ENCODE data around the gene MYO3B. TPM values are rescaled to one million over a fixed set of nuclear protein-coding genes. Genes with fewer than 3 reads are reported as not detected.
"Not testable (repeated sequence)": the region's sequence is repeated elsewhere in the genome, so short reads cannot be mapped to it uniquely, and the experiment has no call there.

MYO3B gene
- total RNA-seq, 4 donors from 2014 or later: 6.0 to 7.4 (median 7.2) TPM

- H3K4me3 ChIP-seq (replicated peaks in 1 of 3): no peak overlapping the region
- no peak for DNase-seq
- H3K27ac ChIP-seq: no peak overlapping the region
- WGBS, 2 donors: 73 to 79% methylated on average over 2 of the region's 2 CpGs
- no peaks in the 10 kb centered on the region for H3K9me3 ChIP-seq
- H3K36me3 ChIP-seq: no peaks in the 10 kb centered on the region
- H3K4me1 ChIP-seq: no peaks in the 10 kb centered on the region
- intact Hi-C loops (cut with DNase I): no loop called here
- TF ChIP-seq CTCF (IDR thresholded peaks at IDR 0.05) (no peak), POLR2A (IDR thresholded peaks at IDR 0.05) (no peak)
- no peaks in the 10 kb centered on the region for H3K27me3 ChIP-seq
Observed at GRCh38 chr2:170425281-170425751, 247.4 kb downstream of the MYO3B start.

- H3K27ac ChIP-seq: no peak overlapping the region
- intact Hi-C loops (cut with DNase I): no loop called here
Observed at GRCh38 chr2:170428868-170429267, 250.9 kb downstream of the MYO3B start.

GRCh38 chr2:170432823-170433222 is 254.9 kb downstream of the MYO3B start:
- Histone ChIP-seq H3K36me3 (no peaks in the 10 kb centered on the region), H3K4me3 (replicated peaks in 1 of 3) (no peak overlapping the region), H3K27me3 (no peaks in the 10 kb centered on the region), H3K9me3 (no peaks in the 10 kb centered on the region), H3K27ac (no peak overlapping the region), H3K4me1 (no peaks in the 10 kb centered on the region)
- WGBS, 2 donors: 95 to 96% methylated on average over 4 of the region's 4 CpGs
- no peak for DNase-seq
- intact Hi-C loops (cut with DNase I): no loop called here
- TF ChIP-seq CTCF (IDR thresholded peaks at IDR 0.05): no peak
- TF ChIP-seq POLR2A (IDR thresholded peaks at IDR 0.05): no peak

More at GRCh38 chr2:170428868-170429267, 250.9 kb downstream of the MYO3B start:
- TF ChIP-seq POLR2A (IDR thresholded peaks at IDR 0.05): no peak
- TF ChIP-seq CTCF (IDR thresholded peaks at IDR 0.05): no peak
- H3K9me3 ChIP-seq: no peaks in the 10 kb centered on the region
- no peak for DNase-seq
- WGBS, 2 donors: 94 to 98% methylated on average over 2 of the region's 2 CpGs
- H3K27me3 ChIP-seq: no peaks in the 10 kb centered on the region
- H3K4me1 ChIP-seq: no peaks in the 10 kb centered on the region
- no peak overlapping the region for H3K4me3 ChIP-seq (replicated peaks in 1 of 3)
- H3K36me3 ChIP-seq: no peaks in the 10 kb centered on the region

- WGBS, 2 donors: 90 to 92% methylated on average over 2 of the region's 2 CpGs
- H3K27ac ChIP-seq: no peak overlapping the region
- no peaks in the 10 kb centered on the region for H3K36me3 ChIP-seq
- no peak overlapping the region for H3K4me3 ChIP-seq (replicated peaks in 1 of 3)
- TF ChIP-seq POLR2A (IDR thresholded peaks at IDR 0.05) (no peak), CTCF (IDR thresholded peaks at IDR 0.05) (no peak)
- H3K4me1 ChIP-seq: no peaks in the 10 kb centered on the region
- intact Hi-C loops (cut with DNase I): no loop called here
- no peak for DNase-seq
- H3K27me3 ChIP-seq: no peaks in the 10 kb centered on the region
- H3K9me3 ChIP-seq: no peaks in the 10 kb centered on the region
Observed at GRCh38 chr2:170433448-170433847, 255.5 kb downstream of the MYO3B start.

DNA sequence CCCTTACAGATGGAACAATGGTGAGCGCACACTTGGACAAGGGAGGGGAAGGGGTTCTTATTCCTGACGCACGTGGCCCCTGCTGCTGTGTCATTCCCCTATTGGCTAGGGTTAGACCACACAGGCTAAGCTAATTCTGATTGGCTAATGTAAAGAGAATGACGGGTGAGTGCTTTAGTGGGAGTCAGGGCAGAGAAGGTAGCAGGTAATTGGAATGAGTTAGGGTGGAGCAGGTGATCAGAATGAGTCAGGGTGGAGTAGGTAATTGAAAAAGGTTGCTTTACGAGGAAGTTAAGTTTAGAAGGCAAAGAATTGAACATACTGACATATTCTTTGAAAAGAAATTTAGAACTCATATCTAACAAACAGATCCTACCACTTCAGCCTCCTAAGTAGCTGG is 256.4 kb downstream of the MYO3B start:
- H3K4me1 ChIP-seq; H3K4me3 ChIP-seq (replicated peaks in 1 of 3); DNase-seq; H3K27me3 ChIP-seq; intact Hi-C loops (cut with DNase I); H3K36me3 ChIP-seq; H3K27ac ChIP-seq; H3K9me3 ChIP-seq: not testable (repeated sequence)
- WGBS, 2 donors: 90 to 93% methylated on average over 5 of the region's 5 CpGs
